ENCODE measurements around the gene HNRNPLL. TPM values are rescaled to one million over a fixed set of nuclear protein-coding genes. Genes with fewer than 3 reads are reported as not detected.

HNRNPLL gene
- total and polyA plus RNA-seq, 2 of the 8 experiments (the other 6 are each of a cell fraction or from before 2014, with no cell fraction given): 18.6 to 69.3 TPM

GRCh38 chr2:38610851-38611801, 8.4 kb upstream of the HNRNPLL start:
- H4K91ac ChIP-seq (replicated peaks; ENCODE audit: insufficient read length, low read length): no peak overlapping the region
- no peak overlapping the region for H3K14ac ChIP-seq (ENCODE audit: insufficient read length)
- H3K79me2 ChIP-seq (ENCODE audit: control insufficient read depth in 1 of 2, insufficient read depth in 2 of 2, low read length in 2 of 2): no peaks in the 10 kb centered on the region
- H3K36me3 ChIP-seq (ENCODE audit: control insufficient read depth in 2 of 4, insufficient read depth in 4 of 4, low read length in 3 of 4): no peaks in the 10 kb centered on the region
- H2BK20ac ChIP-seq (ENCODE audit: low read length): no peak overlapping the region
- no peaks in the 10 kb centered on the region for H3K9me3 ChIP-seq (ENCODE audit: insufficient read depth in 2 of 2, low read depth in 1 of 2, low read length in 1 of 2)
- H2BK12ac ChIP-seq (ENCODE audit: low read depth, low read length): no peak overlapping the region
- H3K18ac ChIP-seq (ENCODE audit: extremely low read depth, low read length): no peak overlapping the region
- no peak overlapping the region for H3K4me2 ChIP-seq (ENCODE audit: insufficient read depth in 1 of 2, low read depth in 2 of 2, low read length in 2 of 2)
- H3K56ac ChIP-seq (replicated peaks; ENCODE audit: insufficient read length, low read depth, low read length): no peak overlapping the region
- no peak overlapping the region for H3K23ac ChIP-seq (ENCODE audit: insufficient read length)
- no peaks in the 10 kb centered on the region for H3K27me3 ChIP-seq (replicated peaks in 1 of 4; ENCODE audit: control insufficient read depth in 3 of 4, extremely low read depth in 1 of 4, insufficient read depth in 3 of 4, low read length in 3 of 4)
- POLR2A ChIA-PET (ENCODE audit: partially characterized antibody): interaction anchor here (0.9 to 21.1 kb wide), 2 partner anchors 121 to 132 kb away, joined by 3 to 334 read pairs; partner anchors contain the start of gene SRSF7
- no peak overlapping the region for H4K5ac ChIP-seq (ENCODE audit: insufficient read length, low read depth, low read length)
- 93% methylated on average over 8 of the region's 8 CpGs; no CpG with 5 or more reads in 1 of the 2 experiments for WGBS, 2 experiments (ENCODE audit: extremely low coverage in 1 of 2, insufficient coverage in 1 of 2, insufficient read length in 1 of 2, insufficient replicate concordance in 2 of 2, low coverage in 1 of 2, low lambda C conversion rate in 2 of 2, missing lambda C conversion rate in 1 of 2)
- peaks cover 0 to 4% (median 0%) of the 10 kb centered on the region in 4 experiments; a peak in 1 of 7 replicates for H3K4me1 ChIP-seq (replicated peaks in 1 of 4; ENCODE audit: control insufficient read depth in 3 of 4, insufficient read depth in 4 of 4, low read length in 3 of 4)
- H2AK5ac ChIP-seq (ENCODE audit: low read depth, low read length): no peak overlapping the region
- no peaks in the 10 kb centered on the region for H3K23me2 ChIP-seq (ENCODE audit: low read depth, low read length)
- H4K8ac ChIP-seq (ENCODE audit: extremely low read depth, insufficient read depth, low read length): no peak overlapping the region
- H2BK15ac ChIP-seq (ENCODE audit: low read length): no peak overlapping the region
- CTCF ChIA-PET (ENCODE audit: partially characterized antibody): interaction anchor here (0.9 to 2.8 kb wide), 3 partner anchors 9 to 87 kb away, joined by 3 to 13 read pairs (median 3); no protein-coding TSS in a partner anchor
- FAIRE-seq (no peak), DNase-seq (ENCODE audit: low read depth in 1 of 2, low spot score in 2 of 2) (no peak)
- H3K79me1 ChIP-seq (ENCODE audit: low read depth, low read length): no peaks in the 10 kb centered on the region
- H4K20me1 ChIP-seq (replicated peaks in 1 of 2; ENCODE audit: control insufficient read depth in 1 of 2, insufficient read depth in 2 of 2, low read length in 2 of 2): no peaks in the 10 kb centered on the region
- H3K9ac ChIP-seq (replicated peaks in 1 of 4; ENCODE audit: extremely low read depth in 1 of 4, low read depth in 3 of 4, low read length in 3 of 4): no peak overlapping the region
- H2BK120ac ChIP-seq (replicated peaks; ENCODE audit: low read depth, low read length): no peak overlapping the region
- no peak overlapping the region for H3K4me3 ChIP-seq (ENCODE audit: extremely low read depth in 1 of 4, insufficient read depth in 2 of 4, low read depth in 3 of 4, low read length in 4 of 4)
- H2BK5ac ChIP-seq (ENCODE audit: low read depth, low read length): no peak overlapping the region
- H2AFZ ChIP-seq (ENCODE audit: low read length): no peak overlapping the region
- no peak overlapping the region for H3K27ac ChIP-seq (ENCODE audit: low read depth, low read length)
- H3K4ac ChIP-seq (replicated peaks; ENCODE audit: insufficient read length, low read depth, low read length): no peak overlapping the region
- TF ChIP-seq POU5F1 (IDR thresholded peaks at IDR 0.05; ENCODE audit: low read depth, low read length) (no peak), YY1 (IDR thresholded peaks at IDR 0.05; ENCODE audit: low read depth, low read length) (no peak), SP4 (IDR thresholded peaks at IDR 0.05; ENCODE audit: low read length) (no peak), SAP30 (IDR thresholded peaks at IDR 0.05; ENCODE audit: insufficient read depth, insufficient replicate concordance, low read length) (no peak), RNF2 (IDR thresholded peaks at IDR 0.05; ENCODE audit: borderline replicate concordance, low read depth, low read length, missing control alignments, poor library complexity, severe bottlenecking) (no peak), CBX8 (IDR thresholded peaks at IDR 0.05; ENCODE audit: borderline replicate concordance, low read depth, low read length) (no peak), BRCA1 (IDR thresholded peaks at IDR 0.05; ENCODE audit: low read depth, low read length) (no peak), SUZ12 (IDR thresholded peaks at IDR 0.05; ENCODE audit: low read length) (no peak), POLR2A (IDR thresholded peaks at IDR 0.05; ENCODE audit: control extremely low read depth in 1 of 2, low read depth in 2 of 2, low read length in 2 of 2) (no peak), CREB1 (IDR thresholded peaks at IDR 0.05) (no peak), HDAC2 (IDR thresholded peaks at IDR 0.05; ENCODE audit: borderline replicate concordance in 1 of 2, low read depth in 2 of 2, low read length in 2 of 2) (no peak), TAF1 (IDR thresholded peaks at IDR 0.05; ENCODE audit: low read depth, low read length) (no peak)

Measured in H1 (cell line).